LoVo (cell line): ENCODE measurements around the gene SNX1.
"Not testable (repeated sequence)": the region's sequence is repeated elsewhere in the genome, so short reads cannot be mapped to it uniquely, and the experiment has no call there.

Source experiments
- DNase-seq: peaks from one replicate; pipeline ENCODE4 v3.0.0-alpha.2; 2016; ENCODE audit warnings: low spot score

Gene SNX1

DNA sequence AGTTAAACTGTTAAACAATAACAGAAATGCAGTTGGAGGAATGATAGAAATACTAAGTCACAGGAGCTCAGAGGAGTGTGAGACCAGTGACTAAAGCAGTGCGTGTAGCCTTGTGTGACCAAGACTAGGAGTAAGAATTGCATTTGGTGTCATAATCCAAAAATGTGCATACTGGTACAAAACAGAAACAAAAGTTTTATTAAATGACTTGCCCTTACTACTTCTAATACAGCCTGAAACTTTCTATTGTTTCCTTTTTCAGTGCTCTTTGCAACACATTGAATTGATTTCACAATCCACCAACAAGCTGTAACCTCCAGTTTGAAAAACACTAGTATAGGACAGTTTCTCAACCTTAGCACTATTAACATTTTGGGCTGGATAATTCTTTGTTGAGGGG is 17.1 kb downstream of the SNX1 start:
- DNase-seq: no peak

DNA sequence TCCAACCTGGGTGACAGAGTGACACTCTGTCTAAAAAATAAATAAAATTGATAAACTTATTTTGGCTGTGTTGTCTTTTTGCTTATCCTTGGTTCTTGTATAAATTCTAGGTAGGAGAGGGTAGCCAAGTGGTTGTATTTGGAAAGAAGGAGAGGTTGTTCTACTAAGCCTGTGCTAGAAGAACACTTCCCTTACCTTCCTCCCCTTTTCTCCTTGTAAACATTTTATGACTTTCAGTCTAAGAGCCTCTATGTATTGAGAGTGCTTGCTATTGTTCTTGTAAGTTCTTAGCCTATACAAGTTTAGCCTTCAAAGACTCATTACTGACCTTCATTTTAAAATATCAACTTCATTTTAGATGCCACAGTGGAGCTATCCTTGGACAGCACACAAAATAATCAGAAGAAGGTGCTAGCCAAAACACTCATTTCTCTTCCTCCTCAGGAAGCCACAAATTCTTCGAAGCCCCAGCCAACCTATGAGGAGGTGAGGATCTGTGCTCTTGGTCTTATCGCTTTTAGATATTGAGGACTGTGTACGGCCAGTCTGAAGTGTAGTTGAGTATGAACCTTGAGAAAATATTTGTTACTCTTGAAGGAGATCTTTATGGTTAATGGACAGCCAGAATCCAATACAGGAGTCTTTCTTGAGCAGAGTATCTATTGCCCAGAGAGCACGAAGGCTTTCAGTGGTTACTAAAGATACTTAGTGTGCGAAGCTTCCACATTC is 22.1 kb downstream of the SNX1 start:
- no peak for DNase-seq

DNA sequence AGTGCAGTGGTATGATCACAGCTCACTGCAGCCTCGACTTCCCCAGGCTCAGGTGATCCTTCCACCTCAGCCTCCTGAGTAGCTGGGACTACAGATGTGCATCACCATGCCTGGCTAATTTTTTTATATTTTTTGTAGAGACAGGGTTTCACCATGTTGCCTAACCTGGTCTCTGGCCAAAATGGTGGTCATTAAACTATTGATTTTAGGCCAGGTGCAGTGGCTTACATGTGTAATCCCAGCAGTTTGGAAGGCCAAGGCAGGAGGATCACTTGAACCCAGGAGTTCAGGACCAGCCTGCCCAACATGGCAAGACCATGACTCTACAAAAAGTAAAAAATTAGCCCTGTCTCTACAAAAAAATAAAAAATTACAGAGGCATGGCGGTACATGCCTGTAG is 24.5 kb downstream of the SNX1 start:
- DNase-seq: not testable (repeated sequence)

DNA sequence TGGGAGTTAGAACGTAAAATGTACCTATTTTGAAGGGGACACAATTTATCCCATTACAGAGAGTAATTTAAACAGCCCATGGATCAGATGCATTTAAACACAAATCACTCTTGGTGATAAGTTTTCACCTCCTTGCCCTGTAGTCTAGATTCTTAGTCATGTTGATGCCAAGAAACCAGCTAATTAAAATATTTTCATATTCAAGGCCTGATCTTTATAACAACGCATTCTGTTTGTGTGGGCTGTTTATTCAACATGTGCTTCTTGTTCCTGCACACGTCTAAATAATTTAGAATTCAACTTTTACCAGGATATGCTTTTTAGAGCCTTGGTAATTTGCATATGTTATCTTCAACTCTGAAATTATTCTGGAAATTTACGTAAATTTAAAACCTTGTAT is 25.8 kb downstream of the SNX1 start:
- DNase-seq: no peak

DNA sequence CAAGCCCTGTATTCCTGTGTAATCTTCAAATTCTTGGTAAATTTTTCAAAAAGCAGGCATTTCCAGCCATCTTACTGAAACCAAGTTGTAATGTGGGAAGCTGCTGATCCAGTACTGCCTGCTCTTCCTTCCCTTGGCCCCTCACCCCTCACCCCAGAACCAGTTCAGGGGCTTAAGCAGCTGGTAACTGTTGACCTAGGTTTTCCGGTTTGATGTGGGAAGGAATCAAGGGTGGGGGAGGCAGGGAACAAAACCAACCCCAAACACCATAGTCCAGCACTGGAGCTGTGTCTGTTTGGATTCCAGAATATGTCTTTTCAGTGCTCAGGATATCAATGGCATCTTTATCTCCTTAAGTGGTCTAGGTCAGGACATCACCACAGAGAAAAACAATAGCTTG is 26.7 kb downstream of the SNX1 start:
- DNase-seq: no peak

DNA sequence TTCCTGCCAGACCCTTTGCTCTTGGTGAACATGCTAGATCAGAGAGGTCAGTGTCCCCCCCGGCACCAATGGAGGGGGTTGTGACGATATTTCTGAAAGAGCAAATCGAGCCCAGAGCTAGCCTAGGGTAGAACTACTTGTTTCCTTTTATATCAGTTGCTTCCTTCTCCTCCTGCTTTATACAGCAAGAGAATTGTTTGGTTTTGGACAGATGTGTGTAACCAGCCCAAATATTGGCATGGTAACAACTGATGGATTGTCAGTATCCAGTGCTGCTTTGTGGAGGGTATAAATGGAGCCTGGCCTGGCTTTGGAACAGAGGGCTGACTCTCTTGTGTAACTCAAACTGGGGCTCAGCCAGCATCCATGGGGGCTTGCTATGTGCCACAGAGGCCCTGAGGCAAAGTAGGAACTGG is 27.2 kb downstream of the SNX1 start:
- no peak for DNase-seq

DNA sequence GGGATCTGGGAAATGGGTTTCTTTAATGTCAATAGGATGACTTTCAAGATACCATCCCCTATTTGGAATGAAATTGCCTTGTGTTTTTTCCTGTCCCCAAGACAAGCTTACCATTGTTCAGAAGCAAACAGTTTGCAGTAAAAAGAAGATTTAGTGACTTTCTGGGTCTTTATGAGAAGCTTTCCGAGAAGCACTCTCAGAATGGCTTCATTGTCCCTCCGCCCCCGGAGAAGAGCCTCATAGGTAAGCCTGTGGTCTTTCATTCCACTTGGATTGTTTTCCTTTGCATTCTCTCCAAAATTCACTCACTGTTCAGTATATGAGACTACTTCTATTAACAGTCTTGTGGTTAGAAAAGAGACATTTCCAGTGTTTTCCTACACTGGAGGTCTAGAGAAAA is 30.2 kb downstream of the SNX1 start:
- no peak for DNase-seq

DNA sequence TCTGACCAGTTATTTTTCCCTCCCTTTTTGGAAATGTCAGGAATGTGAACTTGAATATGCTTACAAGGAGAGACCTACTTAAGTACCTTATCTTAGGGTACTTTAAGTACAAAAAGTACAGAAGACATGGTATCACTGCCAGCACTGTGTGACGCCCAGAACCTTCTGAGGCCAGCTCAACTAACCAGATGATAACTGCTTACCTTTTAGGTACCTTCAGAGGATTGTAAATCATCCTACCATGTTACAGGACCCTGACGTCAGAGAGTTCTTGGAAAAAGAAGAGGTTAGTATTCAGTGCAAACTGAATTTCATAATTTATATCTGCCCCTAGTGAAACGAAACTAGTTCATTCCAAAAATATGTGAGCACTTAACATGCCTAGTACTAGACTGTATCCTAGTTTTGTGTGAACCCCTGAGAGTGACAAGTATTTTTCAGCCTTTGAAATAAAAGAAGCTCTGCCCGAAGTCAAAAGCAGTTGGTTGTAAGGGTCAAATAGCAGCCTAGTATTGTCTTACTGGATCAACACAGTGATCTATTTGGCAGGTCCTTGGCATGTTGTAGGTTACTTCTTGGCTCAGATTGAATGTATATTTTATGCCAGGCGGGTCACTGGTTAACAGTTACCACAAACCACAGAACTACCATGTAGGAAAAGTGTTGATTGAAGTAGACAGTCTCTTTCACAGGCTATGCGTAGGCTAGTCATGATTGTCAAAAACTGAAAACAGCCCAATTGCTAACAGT is 31.9 kb downstream of the SNX1 start:
- no peak for DNase-seq

DNA sequence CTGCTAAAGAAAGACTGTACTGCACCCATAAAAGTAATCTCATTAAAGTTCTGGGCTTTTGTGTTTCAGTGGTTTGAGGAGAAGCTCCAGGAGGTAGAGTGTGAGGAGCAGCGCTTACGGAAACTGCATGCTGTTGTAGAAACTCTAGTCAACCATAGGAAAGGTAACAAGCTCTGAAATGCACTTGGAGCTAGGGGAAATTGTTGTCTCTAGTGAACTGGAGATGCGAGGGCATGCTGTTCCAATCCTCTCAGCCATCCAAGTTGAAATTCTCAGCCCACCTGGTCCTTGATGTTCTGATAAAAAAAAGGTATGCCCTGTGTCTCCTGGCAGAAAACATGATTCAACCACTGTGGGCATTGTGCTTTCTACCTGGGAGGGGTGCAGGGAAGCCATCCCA is 34.4 kb downstream of the SNX1 start:
- DNase-seq: no peak

DNA sequence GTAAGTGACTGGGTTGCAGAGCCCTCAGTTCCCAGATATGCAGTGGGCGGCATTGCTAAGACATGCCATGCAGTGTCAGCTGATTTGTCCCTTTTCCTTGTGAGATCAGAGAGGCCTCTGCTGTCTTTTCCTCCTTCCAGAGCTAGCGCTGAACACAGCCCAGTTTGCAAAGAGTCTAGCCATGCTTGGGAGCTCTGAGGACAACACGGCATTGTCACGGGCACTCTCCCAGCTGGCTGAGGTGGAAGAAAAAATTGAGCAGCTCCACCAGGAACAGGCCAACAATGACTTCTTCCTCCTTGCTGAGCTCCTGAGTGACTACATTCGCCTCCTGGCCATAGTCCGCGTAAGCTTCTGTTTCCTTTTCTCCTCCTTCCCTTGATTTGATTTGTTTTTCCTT is 35.8 kb downstream of the SNX1 start:
- no peak for DNase-seq

DNA sequence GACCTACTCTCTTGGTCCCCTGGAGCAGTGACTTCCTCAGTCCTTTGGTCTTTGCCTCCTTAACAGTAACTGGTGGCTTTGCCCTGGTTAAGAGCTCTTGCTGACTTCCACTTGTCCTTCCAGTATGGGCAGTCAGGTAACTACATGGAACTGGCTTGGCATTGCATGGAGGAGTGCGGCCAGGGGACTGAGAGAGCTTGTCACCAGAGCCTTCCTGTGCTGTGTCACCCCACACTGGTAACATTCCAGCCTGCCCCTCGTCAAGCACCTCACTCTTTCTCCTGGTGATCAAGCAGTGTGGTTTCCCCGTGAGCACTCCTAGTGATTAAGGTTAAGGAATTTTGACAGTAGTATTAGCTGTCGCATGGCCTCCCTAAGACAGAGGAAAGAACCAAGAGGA is 36.4 kb downstream of the SNX1 start:
- DNase-seq: no peak

DNA sequence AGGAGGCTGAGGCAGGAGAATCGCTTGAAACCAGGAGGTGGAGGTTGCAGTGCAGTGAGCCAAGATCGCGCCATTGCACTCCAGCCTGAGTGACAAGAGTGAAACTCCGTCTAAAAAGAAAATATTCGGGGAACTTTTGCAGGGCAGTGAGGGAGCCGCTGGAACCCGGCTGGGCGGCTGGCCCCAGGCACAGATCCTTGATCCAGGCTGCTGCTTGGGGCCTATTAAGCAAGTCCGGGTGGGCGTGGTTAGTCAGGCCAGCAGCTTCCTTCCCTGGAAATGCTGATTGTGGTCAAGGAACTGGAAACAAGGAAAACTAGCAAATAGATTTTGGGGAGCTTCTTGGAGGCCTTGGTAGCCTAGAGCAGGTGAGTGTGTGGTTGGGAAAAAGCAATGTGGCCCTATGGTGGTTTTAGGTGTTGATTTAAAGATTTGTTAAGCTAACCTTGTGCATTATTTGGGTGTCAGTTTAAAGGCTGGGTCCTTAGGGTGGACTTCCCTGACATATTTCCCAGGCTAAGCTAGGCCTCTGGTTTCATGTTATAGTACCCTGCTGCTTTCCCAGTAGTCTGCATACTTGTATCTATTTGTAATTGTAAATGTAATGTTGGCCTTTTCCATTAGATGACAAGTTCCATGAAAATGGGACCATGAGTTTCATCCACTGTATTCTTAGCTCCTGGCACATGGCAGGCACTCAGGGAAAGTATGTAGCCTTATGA is 38.0 kb downstream of the SNX1 start:
- no peak for DNase-seq

DNA sequence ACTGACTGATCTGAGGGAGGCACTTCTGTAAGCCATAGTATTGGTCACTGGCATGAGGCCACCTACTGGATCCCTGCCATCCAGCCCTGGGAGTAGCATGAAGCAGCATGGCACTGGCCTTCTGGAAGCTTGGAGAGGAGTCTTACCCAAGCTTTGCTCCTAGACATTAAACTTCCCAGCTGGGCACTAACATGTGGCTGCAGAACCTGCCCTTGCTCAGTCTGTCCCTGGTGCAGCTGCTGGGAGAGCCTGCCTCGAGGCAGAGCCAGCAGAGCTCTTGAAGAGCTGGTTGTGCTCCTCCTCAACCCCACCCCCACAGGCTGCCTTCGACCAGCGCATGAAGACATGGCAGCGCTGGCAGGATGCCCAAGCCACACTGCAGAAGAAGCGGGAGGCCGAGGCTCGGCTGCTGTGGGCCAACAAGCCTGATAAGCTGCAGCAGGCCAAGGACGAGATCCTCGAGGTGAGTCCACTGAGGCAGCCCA is 38.6 kb downstream of the SNX1 start:
- no peak for DNase-seq

DNA sequence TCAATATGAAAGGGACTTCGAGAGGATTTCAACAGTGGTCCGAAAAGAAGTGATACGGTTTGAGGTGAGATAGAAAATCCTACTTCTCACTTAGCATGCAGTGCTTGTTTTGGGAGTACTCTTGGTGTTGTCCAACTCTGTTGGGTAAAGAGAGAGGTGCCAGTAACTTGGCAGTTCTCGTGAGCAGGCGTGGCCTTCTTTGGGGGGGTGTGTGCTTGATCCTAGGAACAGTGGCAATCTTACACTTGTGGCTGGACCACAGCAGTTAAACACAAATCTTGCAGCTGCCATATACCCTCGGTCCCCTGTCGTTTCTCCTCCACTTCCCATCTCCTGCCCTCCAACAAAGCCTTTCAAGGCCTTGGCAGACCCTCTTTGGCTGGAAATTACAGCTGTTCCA is 40.6 kb downstream of the SNX1 start:
- no peak for DNase-seq

DNA sequence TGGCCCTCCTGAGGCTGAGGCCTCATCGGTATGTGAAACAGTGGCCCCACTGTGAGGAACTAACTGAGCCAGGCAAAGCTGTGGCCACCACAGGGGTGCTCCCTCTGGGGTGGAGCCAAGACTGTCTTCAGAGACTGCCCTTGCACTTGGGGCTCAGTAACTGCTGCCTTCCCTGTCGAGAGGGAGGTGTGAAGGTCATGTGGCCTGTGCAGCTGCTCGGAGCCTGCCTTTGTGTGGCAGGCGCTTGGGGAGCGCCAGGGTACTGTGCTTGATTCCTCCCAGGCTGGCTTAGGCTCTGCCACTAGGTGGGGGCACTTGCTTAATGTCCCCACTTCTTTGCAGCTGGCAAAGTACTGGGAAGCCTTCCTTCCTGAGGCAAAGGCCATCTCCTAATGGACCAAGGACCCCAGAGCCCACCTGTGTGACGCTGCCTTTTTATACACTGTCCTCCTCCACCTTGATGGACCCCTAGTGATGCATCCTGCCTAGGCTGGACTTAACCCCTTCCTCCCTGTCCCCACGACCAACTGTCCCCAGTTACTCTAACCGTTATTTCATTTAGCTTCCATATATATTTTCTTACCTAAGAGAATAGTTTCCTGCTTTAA is 41.5 kb downstream of the SNX1 start:
- no peak for DNase-seq

DNA sequence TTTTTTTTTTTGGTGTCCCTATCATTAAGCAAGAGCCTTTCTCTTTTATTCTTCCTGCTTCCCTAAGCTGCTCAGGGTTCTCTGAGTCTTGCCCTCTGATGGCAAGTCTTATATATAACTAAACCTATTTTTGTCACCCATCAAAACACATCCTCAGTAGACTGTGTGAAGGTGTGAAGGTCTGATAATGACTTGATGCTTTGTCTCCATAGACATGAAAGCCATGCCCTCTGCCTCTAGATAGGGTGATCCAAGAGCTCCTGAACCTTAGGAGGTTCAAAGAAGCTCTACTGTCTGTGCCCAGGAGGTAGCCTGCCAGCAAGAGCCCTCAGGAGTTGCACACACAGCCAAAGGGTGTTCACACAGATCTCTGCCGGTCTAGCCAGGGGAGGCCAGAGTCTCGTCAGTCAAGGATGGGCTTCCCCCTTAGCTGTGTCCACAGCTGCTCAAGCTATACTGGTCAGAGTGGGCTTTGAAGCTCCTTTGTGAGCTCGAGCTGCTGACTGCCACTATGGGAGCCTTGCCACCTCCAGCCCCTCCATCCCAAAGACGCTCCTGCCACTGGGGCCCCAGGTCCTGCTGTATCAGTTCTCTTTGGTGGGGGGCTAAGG is 42.7 kb downstream of the SNX1 start:
- no peak for DNase-seq

DNA sequence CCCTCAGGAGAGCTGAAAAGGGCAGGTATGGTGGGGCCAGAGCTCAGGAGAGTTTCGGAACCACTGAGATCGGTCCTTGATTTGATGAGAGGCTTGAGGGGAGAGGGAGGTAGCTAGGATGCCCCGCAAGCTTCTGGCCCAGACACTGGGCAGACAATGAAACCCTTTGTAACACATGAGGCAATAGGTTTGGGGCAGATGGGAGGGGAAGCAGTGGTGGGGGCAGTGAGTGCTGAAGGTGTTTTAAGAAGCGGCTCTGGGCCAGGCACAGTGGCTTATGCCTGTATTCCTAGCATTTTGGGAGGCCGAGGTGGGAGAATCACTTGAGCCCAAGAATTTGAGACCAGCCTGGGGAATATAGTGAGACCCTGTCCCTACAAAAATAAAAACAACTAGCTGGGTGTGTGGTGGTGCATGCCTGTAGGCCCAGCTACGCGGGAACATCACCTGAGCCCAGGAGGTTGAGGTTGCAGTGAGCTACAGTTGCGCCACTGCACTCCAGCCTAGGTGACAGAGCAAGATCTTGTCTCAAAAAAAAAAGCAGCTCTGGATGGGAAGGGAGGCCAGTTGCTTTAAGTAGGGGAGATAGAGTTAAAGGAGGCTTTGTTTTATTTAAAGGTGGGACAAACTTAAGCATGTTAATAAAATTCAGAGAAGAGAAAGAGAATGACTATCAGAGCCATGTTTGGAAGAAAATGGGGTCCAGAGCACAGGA is 46.2 kb downstream of the SNX1 start:
- DNase-seq: no peak

DNA sequence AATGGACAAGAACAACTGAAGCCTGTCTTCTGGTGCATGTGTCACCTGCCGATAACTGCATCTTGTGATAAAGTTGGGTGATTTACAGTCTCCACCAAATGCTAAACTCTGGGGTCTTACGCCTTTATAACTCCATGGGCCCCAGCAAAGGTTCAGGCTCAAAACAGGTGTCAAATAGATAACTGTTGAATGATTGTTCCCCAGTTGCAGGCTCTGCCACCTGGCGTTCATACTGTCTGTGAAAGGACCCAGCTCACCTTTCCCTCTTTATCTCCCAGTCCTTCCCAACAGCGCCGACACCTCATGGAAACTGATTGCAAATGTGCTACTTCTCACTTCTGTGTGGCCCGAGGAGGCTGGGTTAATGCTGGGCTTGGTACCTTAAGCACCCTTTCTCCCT is 47.5 kb downstream of the SNX1 start:
- no peak for DNase-seq

DNA sequence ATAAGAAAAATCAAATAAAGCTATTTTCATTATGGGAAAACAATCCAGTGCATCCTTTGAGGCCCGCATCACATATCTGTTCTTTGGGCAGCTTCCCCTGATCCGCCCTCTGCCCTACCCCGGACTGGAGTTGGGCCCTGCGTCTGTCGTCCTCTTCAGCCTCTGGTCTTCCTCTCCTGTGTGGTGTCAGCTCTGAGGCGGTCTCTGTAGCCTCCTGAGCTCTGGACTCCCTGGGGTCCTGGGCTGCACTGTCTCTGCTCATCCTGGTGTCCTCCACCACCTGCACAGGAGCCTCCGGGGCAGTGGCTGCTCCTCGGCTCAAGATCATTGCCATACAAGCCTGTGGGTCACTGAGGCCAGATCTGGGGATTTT is 48.4 kb downstream of the SNX1 start:
- no peak for DNase-seq

DNA sequence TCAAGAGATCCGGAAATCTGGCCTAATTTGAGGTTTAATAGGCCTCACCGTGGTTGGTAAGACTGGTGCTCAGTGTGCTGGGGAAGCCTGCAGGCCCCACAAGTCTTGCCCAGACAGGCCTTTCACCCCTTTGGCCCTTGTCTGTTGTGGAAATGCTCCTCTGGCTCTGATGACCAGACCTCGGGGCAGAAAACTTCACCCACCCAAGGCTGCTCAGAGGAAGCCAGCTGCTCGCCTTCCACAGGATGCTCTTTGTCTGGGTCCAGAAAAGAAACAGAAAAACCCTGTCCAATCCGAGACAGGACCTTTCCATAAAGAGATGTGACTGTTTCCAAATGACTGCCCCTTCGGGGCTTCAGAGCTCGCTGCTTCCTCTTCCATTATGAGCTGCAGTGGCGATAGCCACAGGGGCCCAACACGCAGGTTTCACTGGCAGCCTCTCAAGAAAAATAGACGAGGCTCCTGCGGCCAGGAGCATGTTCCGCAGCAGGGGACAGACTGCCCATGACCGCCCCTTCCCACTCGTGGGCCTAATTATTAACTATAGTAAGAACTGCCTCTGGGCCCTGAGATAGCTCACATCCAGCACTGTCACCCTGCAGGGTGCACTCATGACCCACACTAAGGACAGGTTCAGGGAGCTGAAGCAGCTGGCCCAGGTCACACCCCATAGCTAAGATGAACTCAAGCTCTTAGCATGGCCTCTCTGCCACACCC is 48.9 kb downstream of the SNX1 start:
- DNase-seq: no peak

DNA sequence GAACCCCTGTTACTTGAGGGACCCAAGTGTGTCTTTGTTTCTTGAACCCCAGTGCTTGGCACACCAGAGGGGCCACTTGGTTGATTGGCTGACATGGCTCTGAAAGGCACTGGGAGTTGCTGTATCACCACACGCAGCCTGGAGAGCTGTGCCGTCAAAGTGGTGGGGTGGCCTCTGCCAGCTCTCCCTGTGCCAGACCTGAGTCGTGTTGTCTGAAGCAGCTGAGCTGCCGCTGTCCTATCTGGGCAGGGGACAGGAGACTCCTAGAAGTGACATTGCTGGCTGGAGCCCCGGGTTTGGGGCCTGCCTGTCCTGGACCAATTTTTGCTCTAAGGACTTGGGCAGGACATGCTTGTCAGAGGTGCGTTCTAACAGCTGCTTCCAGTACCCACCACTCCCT is 50.3 kb downstream of the SNX1 start:
- no peak for DNase-seq
